Measurements from ENCODE around the gene ALPK3. TPM values are rescaled to one million over a fixed set of nuclear protein-coding genes. Genes with fewer than 3 reads are reported as not detected.
A peak's percentile ranks its signal among the peaks of the same experiment; 100 is the strongest.

The ALPK3 gene
- total RNA-seq, 4 donors from 2014 or later: 19.1 to 34.4 (median 26.5) TPM

GRCh38 chr15:84819791-84820190, 2.6 kb downstream of the ALPK3 start:
- H3K4me3 ChIP-seq: no peak overlapping the region
- H3K9me3 ChIP-seq: no peaks in the 10 kb centered on the region
- 93% methylated on average over 2 of the region's 2 CpGs; no CpG with 5 or more reads in 1 of the 2 donors for WGBS, 2 donors (ENCODE audit: low coverage in 1 of 2)
- peak overlapping the region in 3 of 4 donors; percentile 89 to 94 (median 91) for H3K27ac ChIP-seq
- no peaks in the 10 kb centered on the region for H3K36me3 ChIP-seq
- ATAC-seq: no peak
- H3K27me3 ChIP-seq: no peaks in the 10 kb centered on the region
- H3K4me1 ChIP-seq: peaks cover 3 to 85% (median 31%) of the 10 kb centered on the region in 3 donors
- TF ChIP-seq POLR2A (IDR thresholded peaks at IDR 0.05) (no peak), EP300 (IDR thresholded peaks at IDR 0.05) (no peak), POLR2AphosphoS5 (IDR thresholded peaks at IDR 0.05) (no peak), CTCF (IDR thresholded peaks at IDR 0.05) (no peak)

- H3K4me1 ChIP-seq: peaks cover 5 to 100% (median 31%) of the 10 kb centered on the region in 3 donors
- no peaks in the 10 kb centered on the region for H3K36me3 ChIP-seq
- TF ChIP-seq CTCF (IDR thresholded peaks at IDR 0.05) (peak in 1 of 4 experiments; percentile 26), POLR2A (IDR thresholded peaks at IDR 0.05) (no peak)
- H3K4me3 ChIP-seq: no peak overlapping the region
- H3K27me3 ChIP-seq: no peaks in the 10 kb centered on the region
- peak overlapping the region in 2 of 4 donors; percentile 91 to 94 for H3K27ac ChIP-seq
- 62 to 67% methylated on average over 2 to 7 of the region's 8 CpGs for WGBS, 2 donors (ENCODE audit: low coverage in 1 of 2)
- H3K9me3 ChIP-seq: no peaks in the 10 kb centered on the region
- ATAC-seq: no peak
These were observed 4.4 kb downstream of the ALPK3 start for GRCh38 chr15:84821501-84822021.

- 53 to 92% methylated on average over 2 to 4 of the region's 4 CpGs for WGBS, 2 donors (ENCODE audit: low coverage in 1 of 2)
- Histone ChIP-seq H3K27me3 (no peaks in the 10 kb centered on the region), H3K4me3 (no peak overlapping the region), H3K27ac (peak overlapping the region in 3 of 4 donors; percentile 60 to 94 (median 91)), H3K4me1 (peaks cover 5 to 100% (median 26%) of the 10 kb centered on the region in 3 donors), H3K36me3 (peaks cover 0 to 5% of the 10 kb centered on the region in 2 donors), H3K9me3 (no peaks in the 10 kb centered on the region)
- TF ChIP-seq POLR2AphosphoS5 (IDR thresholded peaks at IDR 0.05) (no peak), POLR2A (IDR thresholded peaks at IDR 0.05) (no peak), EP300 (IDR thresholded peaks at IDR 0.05) (no peak), CTCF (IDR thresholded peaks at IDR 0.05) (no peak)
- no peak for ATAC-seq
These were observed 5.6 kb downstream of the ALPK3 start for GRCh38 chr15:84822653-84823281.

GRCh38 chr15:84823282-84823878, 6.2 kb downstream of the ALPK3 start:
- peaks cover 0 to 8% of the 10 kb centered on the region in 2 donors for H3K36me3 ChIP-seq
- peak overlapping the region; percentile 26 to 94 (median 76) for H3K27ac ChIP-seq
- no peaks in the 10 kb centered on the region for H3K9me3 ChIP-seq
- ATAC-seq: no peak
- TF ChIP-seq EP300 (IDR thresholded peaks at IDR 0.05) (no peak), CTCF (IDR thresholded peaks at IDR 0.05) (no peak), POLR2AphosphoS5 (IDR thresholded peaks at IDR 0.05) (no peak), POLR2A (IDR thresholded peaks at IDR 0.05) (no peak)
- H3K27me3 ChIP-seq: no peaks in the 10 kb centered on the region
- H3K4me1 ChIP-seq: peaks cover 9 to 100% (median 26%) of the 10 kb centered on the region in 3 donors
- H3K4me3 ChIP-seq: no peak overlapping the region
- WGBS, 2 donors (ENCODE audit: low coverage in 1 of 2): 68 to 100% methylated on average over 1 to 3 of the region's 3 CpGs

Data from gastroesophageal sphincter (tissue), 4 donors.